CD4-positive, alpha-beta T cell treated with Interleukin-15 for 1 hour (primary cell): Measurements from ENCODE around the gene RAD51B.
A peak's percentile ranks its signal among the peaks of the same experiment; 100 is the strongest.
"Not testable (repeated sequence)": the region's sequence is repeated elsewhere in the genome, so short reads cannot be mapped to it uniquely, and the experiment has no call there.

Source experiments
- DNase-seq: peaks from one replicate; pipeline ENCODE4 v3.0.0-alpha.2; 2020

Gene RAD51B

DNA sequence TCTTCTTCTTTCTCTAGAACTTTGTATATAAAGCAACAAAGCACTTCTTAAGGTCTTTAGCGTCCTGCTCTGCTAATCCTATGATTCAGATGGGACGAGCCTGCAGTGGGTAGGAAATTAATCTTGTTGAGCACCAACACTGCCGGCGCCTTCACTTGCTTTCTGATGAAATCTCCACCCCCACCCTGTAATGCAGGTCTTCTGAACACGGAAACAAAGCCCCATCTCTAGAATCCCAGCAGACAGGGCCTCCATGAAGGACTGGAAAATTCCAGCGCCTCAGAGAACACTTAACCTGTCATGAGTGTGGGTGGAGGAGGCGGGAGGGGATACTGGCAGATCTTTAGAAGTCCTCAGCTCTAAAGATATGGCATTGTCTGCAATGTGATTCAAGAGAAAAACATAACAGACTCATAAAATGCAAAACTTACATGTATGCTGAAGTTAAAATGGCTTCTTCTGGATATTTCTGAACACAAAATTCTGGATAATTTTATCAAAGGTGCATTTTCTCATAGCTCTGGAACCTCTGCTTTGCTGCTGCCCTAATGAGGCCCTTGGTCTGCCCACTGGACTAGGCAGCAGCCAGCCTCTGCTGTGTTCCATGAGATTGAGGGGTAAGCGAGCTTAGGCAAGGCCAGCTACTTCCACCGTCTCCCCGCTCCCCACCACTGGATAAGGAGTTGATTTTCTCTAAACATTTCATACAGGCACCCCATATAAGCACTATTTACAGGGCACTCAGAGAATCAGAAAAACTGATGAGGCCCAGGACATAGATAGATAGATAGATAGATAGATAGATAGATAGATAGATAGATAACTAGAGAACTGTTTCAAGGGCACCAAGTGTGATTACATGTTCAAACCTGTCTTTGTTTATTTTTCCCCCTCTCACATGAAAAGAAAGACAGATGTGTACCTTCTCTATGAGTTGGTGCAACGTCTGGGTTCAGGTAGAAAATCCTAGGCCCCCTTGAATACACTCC lies 930.2 kb downstream of the RAD51B start:
- no peak for DNase-seq

- no peak for DNase-seq
These were observed 932.9 kb downstream of the RAD51B start for GRCh38 chr14:68752271-68753006.

- no peak for DNase-seq
These were observed 934.1 kb downstream of the RAD51B start for GRCh38 chr14:68753690-68754089.

DNA sequence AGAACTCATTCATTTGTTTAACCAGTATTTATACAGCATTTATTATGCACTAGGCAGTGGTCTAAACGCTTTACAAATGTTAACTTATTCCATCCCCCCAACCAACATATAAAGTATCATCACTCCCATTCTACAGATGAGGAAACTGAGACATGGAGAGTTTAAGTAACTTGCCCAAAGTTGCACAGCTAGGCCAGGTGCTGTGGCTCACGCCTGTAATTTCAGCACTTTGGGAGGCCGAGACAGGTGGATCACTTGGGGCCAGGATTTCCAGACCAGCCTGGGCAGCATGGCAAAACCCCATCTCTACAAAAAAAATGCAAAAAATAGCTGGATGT lies 935.4 kb downstream of the RAD51B start:
- no peak for DNase-seq

DNA sequence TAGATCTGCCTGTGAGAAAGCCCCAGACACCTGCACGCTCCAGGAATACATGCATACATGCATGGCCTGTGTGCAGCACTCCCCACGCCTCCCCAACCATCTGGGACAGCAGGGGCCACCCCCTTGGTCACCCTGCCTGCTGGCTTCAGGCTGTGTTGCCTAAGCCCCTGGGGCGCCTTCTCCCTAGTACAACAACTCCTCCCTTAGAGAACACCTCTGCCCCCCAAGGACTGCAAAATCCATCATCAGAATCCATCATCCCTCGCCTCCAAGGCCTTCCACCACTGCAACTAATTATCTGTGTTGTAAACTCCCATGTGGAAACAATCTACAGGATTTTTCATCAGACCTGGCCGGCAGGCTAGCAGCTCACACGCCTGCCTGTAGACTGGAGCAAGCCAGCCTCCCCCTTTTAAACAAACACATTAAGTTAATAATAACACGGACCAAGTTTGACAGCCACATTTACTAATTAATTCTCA lies 936.5 kb downstream of the RAD51B start:
- DNase-seq: no peak

DNA sequence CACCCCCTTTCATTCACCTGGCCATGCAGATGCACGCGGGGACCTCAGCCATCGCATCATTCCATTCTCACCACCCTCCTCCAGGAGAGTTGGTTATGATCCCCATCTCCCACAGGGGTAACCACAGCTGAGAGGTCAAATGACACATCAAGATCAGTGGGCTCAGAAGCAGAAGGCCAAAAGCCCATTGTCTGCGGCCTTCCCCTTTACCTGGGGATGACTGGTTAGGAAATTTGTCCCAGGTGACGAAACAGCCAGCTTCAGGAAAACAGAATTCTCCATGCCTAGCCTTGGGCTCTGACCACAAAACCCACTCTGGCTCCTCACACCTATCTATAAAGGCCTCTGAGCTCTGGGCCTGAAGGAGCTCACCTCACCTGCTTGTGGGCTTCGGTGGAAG lies 937.2 kb downstream of the RAD51B start:
- no peak for DNase-seq

DNA sequence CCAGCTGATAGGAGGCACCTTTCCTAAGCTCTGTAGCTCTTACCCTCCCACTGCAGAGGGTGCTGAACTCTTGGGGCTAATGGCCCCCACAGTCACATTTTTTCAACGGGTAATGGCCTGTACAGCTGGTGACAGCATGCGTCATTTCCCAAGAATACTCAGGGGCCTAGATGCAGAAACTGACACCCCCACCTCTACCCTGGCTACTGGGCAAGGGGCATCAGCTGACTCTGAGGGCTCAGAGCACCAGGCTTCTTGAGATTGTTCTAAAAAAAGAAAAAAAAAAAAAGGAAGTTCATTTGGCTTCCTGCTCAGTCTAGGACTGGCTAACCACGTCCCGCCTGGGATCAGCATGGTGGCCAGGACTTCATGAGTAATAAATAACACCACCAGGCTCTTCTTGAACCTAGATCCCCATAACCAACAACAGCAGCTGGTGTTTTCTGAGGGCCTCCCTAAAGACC lies 938.1 kb downstream of the RAD51B start:
- DNase-seq: peak; percentile 73

GRCh38 chr14:68758301-68758700 lies 938.7 kb downstream of the RAD51B start:
- no peak for DNase-seq

- DNase-seq: no peak
These were observed 939.5 kb downstream of the RAD51B start for GRCh38 chr14:68759017-68759560.

- DNase-seq: no peak
These were observed 940.4 kb downstream of the RAD51B start for GRCh38 chr14:68759937-68760336.

- no peak for DNase-seq
These were observed 941.2 kb downstream of the RAD51B start for GRCh38 chr14:68760761-68761160.

DNA sequence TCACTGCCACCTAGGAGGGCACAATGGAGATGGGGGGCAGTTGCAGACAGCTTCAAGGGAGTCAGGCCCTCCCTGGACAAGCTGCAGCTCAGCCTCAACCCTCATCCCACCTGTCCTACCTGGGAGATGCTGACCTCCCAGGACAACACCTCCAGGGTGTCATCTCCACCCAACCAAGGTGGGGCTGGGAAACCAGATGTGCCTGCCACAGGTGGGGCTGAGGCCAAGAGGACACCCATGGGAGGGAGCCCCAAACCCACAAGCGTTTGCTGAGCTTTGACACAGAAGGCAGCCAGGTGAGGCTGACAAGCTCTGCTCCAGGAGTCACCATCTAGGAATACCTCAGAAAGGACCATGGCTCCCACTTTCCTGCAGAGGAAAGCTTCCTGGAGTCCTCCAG lies 941.8 kb downstream of the RAD51B start:
- DNase-seq: no peak

DNA sequence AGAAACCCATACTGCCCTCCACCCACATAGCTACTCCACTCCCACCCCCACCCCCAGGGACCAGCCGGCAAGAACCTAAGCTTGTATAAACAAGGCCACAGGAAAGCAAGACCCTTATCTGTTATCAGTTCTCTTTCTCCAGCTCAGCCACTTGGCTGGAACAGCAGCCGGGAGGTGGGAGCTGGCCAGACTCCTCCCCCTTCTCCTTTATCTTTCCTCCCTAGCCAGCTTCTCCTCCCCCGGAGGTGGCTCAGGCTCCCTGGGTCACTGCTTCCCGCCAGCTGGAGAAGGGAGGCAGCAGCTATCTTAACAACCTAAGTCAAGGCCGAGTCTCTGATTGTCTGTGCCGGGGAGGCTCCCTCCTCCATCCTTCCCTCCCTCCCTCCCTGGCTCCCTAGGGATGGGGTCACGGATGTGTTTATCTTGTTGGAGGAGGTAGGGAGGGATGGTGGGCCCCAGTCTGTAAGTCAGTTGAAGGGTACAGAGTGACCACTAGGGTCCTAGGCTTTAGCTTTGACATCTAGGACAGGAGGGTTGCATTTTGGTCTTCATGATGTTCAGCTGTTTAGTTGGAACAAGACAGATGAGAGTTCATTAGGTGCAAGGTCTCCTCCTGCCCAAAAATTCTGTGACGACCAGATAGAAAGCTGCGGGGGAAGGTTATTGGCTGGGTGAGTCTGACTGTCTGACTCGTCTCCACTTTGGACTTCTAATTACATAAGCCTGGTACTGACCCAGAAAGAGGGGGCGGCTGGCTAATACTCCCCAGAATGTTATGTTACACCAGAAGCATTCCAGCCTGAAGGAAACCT lies 943.6 kb downstream of the RAD51B start:
- no peak for DNase-seq

DNA sequence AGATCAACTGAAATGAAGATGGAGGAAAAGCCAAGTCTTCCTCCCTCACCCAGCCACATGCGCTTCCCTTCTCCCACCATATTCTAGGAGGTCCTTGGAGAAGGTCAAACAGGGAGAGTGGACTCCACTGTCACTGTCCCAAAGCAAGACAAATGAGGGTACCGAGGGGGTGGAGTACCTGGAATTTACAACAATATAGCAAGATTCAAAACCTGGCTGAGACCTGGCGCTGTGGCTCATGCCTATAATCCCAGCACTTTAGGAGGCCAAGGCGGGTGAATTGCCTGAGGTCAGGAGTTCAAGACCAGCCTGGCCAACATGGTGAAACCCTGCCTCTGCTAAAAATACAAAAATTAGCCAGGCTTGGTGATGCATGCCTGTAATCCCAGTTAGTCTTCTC lies 944.3 kb downstream of the RAD51B start:
- DNase-seq: not testable (repeated sequence)

- DNase-seq: no peak
These were observed 947.0 kb downstream of the RAD51B start for GRCh38 chr14:68766299-68767247.

DNA sequence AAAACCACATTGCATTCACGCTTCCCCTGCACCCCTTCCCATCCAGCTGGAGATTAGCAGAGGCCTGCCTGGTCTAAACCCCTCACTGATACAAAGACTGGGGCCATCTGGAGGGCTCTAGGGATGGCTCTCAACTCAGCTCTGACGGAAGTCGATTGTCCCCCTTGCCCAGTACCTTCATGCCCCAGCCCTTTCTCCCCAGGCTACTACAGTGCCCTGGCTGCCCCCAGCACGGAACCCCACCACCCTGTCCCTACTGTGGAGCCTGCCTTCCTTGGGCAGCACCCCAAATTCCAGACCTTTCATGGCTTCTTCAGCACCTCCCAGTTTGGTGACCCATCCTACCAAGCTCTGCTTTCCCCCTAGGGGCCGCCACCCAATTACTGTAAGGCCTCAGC lies 947.7 kb downstream of the RAD51B start:
- DNase-seq: no peak

DNA sequence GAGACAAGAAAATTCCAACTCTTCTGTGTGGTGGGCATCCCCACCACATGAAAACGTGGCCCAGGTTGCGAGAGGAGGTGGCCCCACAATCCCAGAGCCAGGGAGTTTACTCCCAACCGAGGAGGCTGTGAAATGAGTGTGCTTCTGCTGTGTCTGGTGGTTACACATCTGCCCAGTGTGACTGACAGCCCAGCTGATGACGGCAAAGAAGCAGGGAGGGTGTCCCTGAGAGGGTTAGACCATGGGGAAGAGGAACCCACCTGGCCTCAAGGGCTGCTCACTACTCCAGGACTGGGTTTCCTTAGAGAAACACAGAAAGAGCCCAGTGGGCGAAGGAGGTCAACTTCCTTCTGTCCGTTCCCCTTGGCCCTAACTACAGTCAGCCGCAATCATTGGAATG lies 948.7 kb downstream of the RAD51B start:
- no peak for DNase-seq

- DNase-seq: no peak
These were observed 950.5 kb downstream of the RAD51B start for GRCh38 chr14:68770051-68770450.

- no peak for DNase-seq
These were observed 951.1 kb downstream of the RAD51B start for GRCh38 chr14:68770553-68771286.

DNA sequence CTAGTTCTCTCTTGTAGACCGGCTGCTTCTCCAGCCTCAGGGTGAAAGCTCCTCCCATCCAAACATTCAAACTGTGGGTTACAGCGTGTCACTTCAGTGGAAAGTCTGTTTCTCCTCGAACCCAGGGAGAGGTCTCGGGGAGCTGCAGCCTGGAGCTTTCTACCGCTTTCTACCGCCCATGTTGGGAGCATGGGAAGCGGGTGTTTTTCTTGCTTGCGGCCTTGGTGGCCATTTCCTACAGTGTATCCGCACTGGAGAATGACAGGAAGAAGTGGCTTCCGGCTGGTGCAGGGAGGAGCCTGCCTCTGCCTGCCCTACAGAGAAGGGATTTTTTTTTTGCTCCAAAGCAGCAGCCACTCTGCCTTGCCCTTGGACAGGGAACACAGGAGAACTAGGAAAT lies 952.1 kb downstream of the RAD51B start:
- no peak for DNase-seq
